PFSK-1 (cell line): ENCODE results near the gene MYOF.

Source experiments
- FOXP2 ChIP-seq: optimal IDR thresholded peaks from 2 replicates; pipeline ENCODE3; 2011; ENCODE audit warnings: borderline replicate concordance, control low read depth, inconsistent platforms; ENCODE audit not compliant: insufficient read depth; ENCODE audit errors: extremely low read length, extremely low read depth
- POLR2AphosphoS5 ChIP-seq: IDR thresholded peaks from 2 replicates; pipeline ENCODE4 v1.6.1; 2012; ENCODE audit warnings: low read depth, mild to moderate bottlenecking, control low read depth, low read length, moderate library complexity
- SIN3A ChIP-seq: IDR thresholded peaks from 2 replicates; pipeline ENCODE4 v1.6.1; 2012; ENCODE audit warnings: mild to moderate bottlenecking, low read length, moderate library complexity, borderline replicate concordance; ENCODE audit not compliant: insufficient read depth
- TAF1 ChIP-seq: IDR thresholded peaks from 2 replicates; pipeline ENCODE4 v1.6.1; 2012; ENCODE audit warnings: low read length, control low read depth, borderline replicate concordance; ENCODE audit not compliant: insufficient read depth
- TF ChIP-seq, protein P1 (sequence below), 2 experiments: IDR thresholded peaks; 2 replicates each; pipeline versions ENCODE4 v1.6.1 to v1.8.0; 2011 to 2012; ENCODE audit warnings: low read depth in 2 of 2, low read length in 2 of 2, control low read depth in 1 of 2, inconsistent platforms in 1 of 2, mild to moderate bottlenecking in 1 of 2, moderate library complexity in 1 of 2; ENCODE audit not compliant: insufficient read depth in 1 of 2

MYOF gene

DNA sequence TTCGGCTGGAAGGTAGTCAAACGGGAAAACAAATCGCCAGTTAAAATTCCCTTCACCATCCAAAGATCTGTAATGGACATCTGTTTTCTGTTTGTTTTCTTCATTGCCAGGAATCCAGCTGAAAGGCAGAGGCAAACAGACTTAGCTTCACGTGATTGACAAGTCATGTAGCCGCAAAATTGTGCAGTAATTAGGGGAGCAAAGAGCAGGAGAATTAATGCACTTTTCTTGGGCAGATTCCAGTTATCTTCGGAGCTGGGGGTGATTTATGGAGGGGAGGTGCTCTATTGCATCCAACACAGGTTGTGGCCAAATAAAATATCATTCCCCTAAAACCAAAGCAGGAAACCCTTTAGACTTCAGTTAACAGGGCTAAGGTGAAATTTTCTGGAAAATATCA lies 162.2 kb downstream of the MYOF start:
- TF ChIP-seq, protein P1, sequence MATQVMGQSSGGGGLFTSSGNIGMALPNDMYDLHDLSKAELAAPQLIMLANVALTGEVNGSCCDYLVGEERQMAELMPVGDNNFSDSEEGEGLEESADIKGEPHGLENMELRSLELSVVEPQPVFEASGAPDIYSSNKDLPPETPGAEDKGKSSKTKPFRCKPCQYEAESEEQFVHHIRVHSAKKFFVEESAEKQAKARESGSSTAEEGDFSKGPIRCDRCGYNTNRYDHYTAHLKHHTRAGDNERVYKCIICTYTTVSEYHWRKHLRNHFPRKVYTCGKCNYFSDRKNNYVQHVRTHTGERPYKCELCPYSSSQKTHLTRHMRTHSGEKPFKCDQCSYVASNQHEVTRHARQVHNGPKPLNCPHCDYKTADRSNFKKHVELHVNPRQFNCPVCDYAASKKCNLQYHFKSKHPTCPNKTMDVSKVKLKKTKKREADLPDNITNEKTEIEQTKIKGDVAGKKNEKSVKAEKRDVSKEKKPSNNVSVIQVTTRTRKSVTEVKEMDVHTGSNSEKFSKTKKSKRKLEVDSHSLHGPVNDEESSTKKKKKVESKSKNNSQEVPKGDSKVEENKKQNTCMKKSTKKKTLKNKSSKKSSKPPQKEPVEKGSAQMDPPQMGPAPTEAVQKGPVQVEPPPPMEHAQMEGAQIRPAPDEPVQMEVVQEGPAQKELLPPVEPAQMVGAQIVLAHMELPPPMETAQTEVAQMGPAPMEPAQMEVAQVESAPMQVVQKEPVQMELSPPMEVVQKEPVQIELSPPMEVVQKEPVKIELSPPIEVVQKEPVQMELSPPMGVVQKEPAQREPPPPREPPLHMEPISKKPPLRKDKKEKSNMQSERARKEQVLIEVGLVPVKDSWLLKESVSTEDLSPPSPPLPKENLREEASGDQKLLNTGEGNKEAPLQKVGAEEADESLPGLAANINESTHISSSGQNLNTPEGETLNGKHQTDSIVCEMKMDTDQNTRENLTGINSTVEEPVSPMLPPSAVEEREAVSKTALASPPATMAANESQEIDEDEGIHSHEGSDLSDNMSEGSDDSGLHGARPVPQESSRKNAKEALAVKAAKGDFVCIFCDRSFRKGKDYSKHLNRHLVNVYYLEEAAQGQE (IDR thresholded peaks at IDR 0.05; ENCODE audit: insufficient read depth in 1 of 2, low read depth in 2 of 2, low read length in 2 of 2): no peak
- TF ChIP-seq TAF1: no peak
- no peak for TF ChIP-seq FOXP2
- TF ChIP-seq POLR2AphosphoS5: no peak
- no peak for TF ChIP-seq SIN3A

DNA sequence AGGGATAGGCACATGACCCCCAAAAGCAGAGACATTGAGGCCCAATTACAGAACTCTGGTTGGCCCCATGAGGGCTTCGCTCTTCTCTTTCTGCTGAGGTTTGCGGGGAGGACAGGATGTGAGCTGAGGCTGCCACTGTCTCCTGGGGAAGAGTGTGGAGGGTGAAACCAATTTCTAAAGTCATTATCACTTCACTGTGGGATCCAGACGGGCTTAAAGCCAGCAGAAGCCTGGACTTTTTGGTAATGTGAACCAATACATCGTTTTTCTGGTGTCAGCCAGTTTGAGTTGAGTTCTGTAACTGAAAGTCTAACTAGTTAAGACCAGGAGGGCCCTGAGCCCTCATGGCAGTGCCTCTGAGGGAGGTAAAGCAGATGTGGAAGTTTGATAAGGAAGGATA lies 163.0 kb downstream of the MYOF start:
- TF ChIP-seq FOXP2 (no peak), TAF1 (no peak), SIN3A (no peak), POLR2AphosphoS5 (no peak)
- TF ChIP-seq, protein P1 (IDR thresholded peaks at IDR 0.05; ENCODE audit: insufficient read depth in 1 of 2, low read depth in 2 of 2, low read length in 2 of 2): no peak

DNA sequence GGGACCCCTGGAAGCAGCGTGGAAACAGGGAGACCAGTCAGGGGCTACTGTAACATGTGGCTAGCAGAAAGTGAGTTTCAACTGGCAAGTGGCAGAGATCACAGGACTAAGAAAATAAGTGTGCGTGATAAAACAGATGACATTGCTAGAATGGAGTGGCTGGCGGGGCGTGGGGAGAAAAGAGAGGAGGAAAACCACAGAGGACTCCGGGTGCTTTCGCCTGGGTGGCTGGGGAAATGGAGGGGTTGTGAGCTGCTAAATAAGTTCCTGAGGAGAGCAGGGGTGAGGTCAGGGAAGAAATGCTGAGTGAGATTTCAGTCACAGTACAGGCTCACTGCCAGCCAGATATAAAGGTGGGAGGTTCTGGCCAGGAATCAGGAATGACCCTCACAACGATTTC lies 166.9 kb downstream of the MYOF start:
- TF ChIP-seq SIN3A (no peak), TAF1 (no peak), FOXP2 (no peak), POLR2AphosphoS5 (no peak)
- TF ChIP-seq, protein P1 (IDR thresholded peaks at IDR 0.05; ENCODE audit: insufficient read depth in 1 of 2, low read depth in 2 of 2, low read length in 2 of 2): no peak

DNA sequence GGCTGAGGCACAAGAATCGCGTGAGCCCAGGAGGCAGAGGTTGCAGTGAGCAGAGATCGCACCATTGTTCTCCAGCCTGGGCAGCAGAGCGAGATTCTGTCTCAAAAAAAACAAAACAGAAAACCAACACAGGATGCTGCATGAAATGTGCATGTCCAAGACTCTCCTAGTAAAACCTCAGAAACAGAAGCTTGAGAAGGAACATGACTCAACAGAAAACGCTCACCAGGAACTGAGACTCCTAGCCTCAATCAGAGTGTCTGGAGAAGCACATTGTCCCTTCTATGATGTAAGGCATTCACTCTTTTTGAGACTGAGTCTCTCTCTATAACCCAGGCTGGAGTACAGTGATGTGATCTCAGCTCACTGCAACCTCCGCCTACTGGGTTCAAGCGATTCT lies 168.3 kb downstream of the MYOF start:
- TF ChIP-seq SIN3A (no peak), FOXP2 (no peak), TAF1 (no peak)
- TF ChIP-seq, protein P1 (IDR thresholded peaks at IDR 0.05; ENCODE audit: insufficient read depth in 1 of 2, low read depth in 2 of 2, low read length in 2 of 2): no peak

DNA sequence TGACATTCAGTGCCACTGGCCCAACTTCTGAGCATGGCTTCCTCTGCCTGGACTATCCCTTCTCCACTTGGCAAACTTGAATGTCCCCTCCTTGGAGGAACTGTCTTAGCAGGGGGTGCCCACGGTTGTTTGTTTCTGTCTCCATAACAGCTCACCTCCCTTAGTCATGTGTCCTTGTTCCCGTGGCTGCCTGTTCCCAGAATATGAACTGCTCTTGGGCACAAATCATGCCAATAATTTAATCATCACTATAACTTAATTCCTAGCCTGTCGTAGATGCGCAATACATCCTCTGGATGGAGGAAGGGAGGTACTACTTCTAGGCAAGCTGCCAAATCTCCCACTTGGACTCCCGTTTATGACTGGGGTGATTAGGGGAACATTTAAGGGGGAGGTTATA lies 173.1 kb downstream of the MYOF start:
- TF ChIP-seq, protein P1 (IDR thresholded peaks at IDR 0.05; ENCODE audit: insufficient read depth in 1 of 2, low read depth in 2 of 2, low read length in 2 of 2): no peak
- TF ChIP-seq FOXP2 (no peak), SIN3A (no peak), TAF1 (no peak), POLR2AphosphoS5 (no peak)
